DND-41 (cell line): Measurements from ENCODE around the gene TST.

Experiments used
- ATAC-seq: fragments of 200-7000 bp; cut with Tn5 transposase; 3 replicates; pipeline ENCODE4 v1.9.1; 2021; ENCODE audit warnings: low read depth; ENCODE audit not compliant: insufficient read depth
- DNase-seq: peaks from one replicate; pipeline ENCODE4 v3.0.0-alpha.2; 2020
- H2AFZ ChIP-seq: 2 replicates; pipeline ENCODE4 v1.6.0; 2012; ENCODE audit warnings: low read depth, low read length
- H3K27ac ChIP-seq: 2 replicates; pipeline ENCODE4 v1.5.1; 2012; ENCODE audit warnings: low read length, inconsistent platforms
- H3K27me3 ChIP-seq: fragments of 200-600 bp; sonication (generic); 2 replicates; pipeline ENCODE4 v1.6.0; 2012; ENCODE audit warnings: low read length, mild to moderate bottlenecking, inconsistent platforms; ENCODE audit not compliant: insufficient read depth, poor library complexity
- H3K36me3 ChIP-seq: 2 replicates; pipeline ENCODE4 v1.5.1; 2012; ENCODE audit warnings: low read length, inconsistent platforms; ENCODE audit not compliant: insufficient read depth
- H3K4me1 ChIP-seq: 2 replicates; pipeline ENCODE4 v1.5.1; 2012; ENCODE audit warnings: mild to moderate bottlenecking, low read length; ENCODE audit not compliant: insufficient read depth
- H3K4me2 ChIP-seq: 2 replicates; pipeline ENCODE4 v1.6.0; 2012; ENCODE audit warnings: mild to moderate bottlenecking, moderate library complexity, low read length, inconsistent platforms; ENCODE audit not compliant: insufficient read depth
- H3K4me3 ChIP-seq, 2 experiments: fragments of 200-600 bp in 1 of 2; shearing (Covaris generic) in 1 of 2; 2 replicates each; pipeline ENCODE4 v1.5.1; 2012 to 2016; ENCODE audit warnings: inconsistent platforms in 2 of 2, low read length in 2 of 2, mild to moderate bottlenecking in 2 of 2, low read depth in 1 of 2, moderate library complexity in 1 of 2
- H3K79me2 ChIP-seq: 2 replicates; pipeline ENCODE4 v1.6.0; 2012; ENCODE audit warnings: low read length, inconsistent platforms; ENCODE audit not compliant: insufficient read depth
- H3K9ac ChIP-seq: 2 replicates; pipeline ENCODE4 v1.6.0; 2012; ENCODE audit warnings: low read depth, mild to moderate bottlenecking, inconsistent platforms, low read length, moderate library complexity
- H3K9me3 ChIP-seq: 2 replicates; pipeline ENCODE4 v1.5.1; 2012; ENCODE audit warnings: low read length, moderate library complexity, mild to moderate bottlenecking, inconsistent platforms; ENCODE audit not compliant: insufficient read depth, severe bottlenecking
- H4K20me1 ChIP-seq: 2 replicates; pipeline ENCODE4 v1.6.0; 2012; ENCODE audit warnings: low read length; ENCODE audit not compliant: insufficient read depth
- CTCF ChIP-seq: IDR thresholded peaks from 2 replicates; pipeline ENCODE4 v1.5.1; 2012; ENCODE audit warnings: borderline replicate concordance, low read length, moderate library complexity, mild to moderate bottlenecking; ENCODE audit not compliant: poor library complexity, severe bottlenecking; ENCODE audit errors: extremely low read depth
- EZH2 ChIP-seq: IDR thresholded peaks from 3 replicates; pipeline ENCODE4 v1.6.1; 2012; ENCODE audit warnings: borderline replicate concordance, low read depth, mild to moderate bottlenecking, moderate library complexity, low read length, inconsistent platforms; ENCODE audit not compliant: severe bottlenecking

The TST gene

GRCh38 chr22:37028692-37029674 is 9.7 kb upstream of the TST start:
- Histone ChIP-seq H3K4me2 (no peak overlapping the region), H3K4me3 (no peak overlapping the region), H3K9ac (no peak overlapping the region), H2AFZ (no peak overlapping the region), H3K9me3 (no peaks in the 10 kb centered on the region), H4K20me1 (no peaks in the 10 kb centered on the region; the same call in 1 of the 2 replicates), H3K4me1 (no peaks in the 10 kb centered on the region), H3K27ac (no peak overlapping the region), H3K79me2 (no peaks in the 10 kb centered on the region), H3K36me3 (no peaks in the 10 kb centered on the region), H3K27me3 (peaks cover 9% of the 10 kb centered on the region)
- DNase-seq = no peak
- no peak for ATAC-seq
- TF ChIP-seq EZH2 = no peak
- TF ChIP-seq CTCF = no peak

- H3K9me3 ChIP-seq = no peaks in the 10 kb centered on the region
- ATAC-seq = no peak
- no peak overlapping the region for H2AFZ ChIP-seq
- no peak for DNase-seq
- no peak overlapping the region for H3K9ac ChIP-seq
- H3K79me2 ChIP-seq = no peaks in the 10 kb centered on the region
- no peaks in the 10 kb centered on the region; the same call in 1 of the 2 replicates for H4K20me1 ChIP-seq
- H3K27ac ChIP-seq = no peak overlapping the region
- TF ChIP-seq EZH2 = no peak
- H3K27me3 ChIP-seq = peaks cover 6% of the 10 kb centered on the region
- no peaks in the 10 kb centered on the region for H3K36me3 ChIP-seq
- no peaks in the 10 kb centered on the region for H3K4me1 ChIP-seq
- no peak overlapping the region for H3K4me2 ChIP-seq
- H3K4me3 ChIP-seq = no peak overlapping the region
These were observed 8.3 kb upstream of the TST start for GRCh38 chr22:37027556-37027955.

GRCh38 chr22:37026325-37026724 is 7.1 kb upstream of the TST start:
- DNase-seq = no peak
- Histone ChIP-seq H3K4me3 (no peak overlapping the region), H4K20me1 (no peaks in the 10 kb centered on the region; the same call in 1 of the 2 replicates), H3K4me2 (no peak overlapping the region), H3K27me3 (peaks cover 6% of the 10 kb centered on the region), H3K27ac (no peak overlapping the region), H3K79me2 (no peaks in the 10 kb centered on the region), H2AFZ (no peak overlapping the region), H3K4me1 (no peaks in the 10 kb centered on the region), H3K9ac (no peak overlapping the region), H3K36me3 (no peaks in the 10 kb centered on the region), H3K9me3 (no peaks in the 10 kb centered on the region)
- no peak for ATAC-seq
- TF ChIP-seq EZH2 (no peak), CTCF (no peak)

GRCh38 chr22:37025500-37026070 is 6.3 kb upstream of the TST start:
- Histone ChIP-seq H3K36me3 (no peaks in the 10 kb centered on the region), H3K9ac (no peak overlapping the region)
- no peak for ATAC-seq

More at GRCh38 chr22:37025500-37026070, 6.3 kb upstream of the TST start:
- no peaks in the 10 kb centered on the region for H3K4me1 ChIP-seq
- no peak overlapping the region for H3K27ac ChIP-seq
- H3K9me3 ChIP-seq = no peaks in the 10 kb centered on the region
- TF ChIP-seq CTCF = no peak
- no peak for TF ChIP-seq EZH2
- H3K27me3 ChIP-seq = peaks cover 7% of the 10 kb centered on the region
- DNase-seq = no peak
- H2AFZ ChIP-seq = no peak overlapping the region
- no peak overlapping the region for H3K4me2 ChIP-seq
- H4K20me1 ChIP-seq = no peaks in the 10 kb centered on the region; the same call in 1 of the 2 replicates
- H3K79me2 ChIP-seq = no peaks in the 10 kb centered on the region
- no peak overlapping the region for H3K4me3 ChIP-seq
